Neuron (in vitro differentiated cells): Measurements from ENCODE around the gene RGS7.
"Not testable (repeated sequence)": the region's sequence is repeated elsewhere in the genome, so short reads cannot be mapped to it uniquely, and the experiment has no call there.

Experiments
- H2AFZ ChIP-seq: one replicate; pipeline ENCODE4 v1.6.1; 2013; ENCODE audit warnings: low read depth, mild to moderate bottlenecking, inconsistent platforms, low read length, moderate library complexity
- H3K27me3 ChIP-seq: one replicate; pipeline ENCODE4 v1.6.1; 2013; ENCODE audit warnings: low read length; ENCODE audit not compliant: insufficient read depth
- H3K36me3 ChIP-seq: one replicate; pipeline ENCODE4 v1.6.1; 2013; ENCODE audit warnings: low read length; ENCODE audit not compliant: insufficient read depth
- H3K4me1 ChIP-seq: one replicate; pipeline ENCODE4 v1.6.1; 2013; ENCODE audit warnings: low read length; ENCODE audit not compliant: insufficient read depth
- H3K4me3 ChIP-seq: 2 replicates; pipeline ENCODE4 v1.5.1; 2013; ENCODE audit warnings: mild to moderate bottlenecking, low read length, moderate library complexity
- H3K9me3 ChIP-seq: one replicate; pipeline ENCODE4 v1.6.1; 2013; ENCODE audit warnings: low read length

RGS7 gene

DNA sequence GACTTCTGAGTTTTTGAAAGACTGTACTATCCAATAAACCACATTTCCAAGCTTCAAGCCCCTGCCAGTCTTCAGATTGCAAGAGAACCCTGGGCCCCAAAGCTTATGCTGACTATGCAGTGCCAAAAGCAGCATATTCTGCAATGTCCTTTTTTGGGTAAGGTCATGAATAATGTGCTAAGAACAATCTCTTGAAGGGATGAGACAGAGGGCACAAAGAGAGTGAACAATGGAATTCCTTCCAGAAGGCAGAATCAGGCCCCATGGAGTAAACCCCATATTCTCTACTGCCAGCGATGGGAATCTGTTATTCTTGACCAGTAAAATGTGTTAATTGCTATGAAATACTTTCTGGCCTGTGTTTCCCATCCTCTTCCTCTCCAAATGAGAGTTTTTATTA lies 190.4 kb downstream of the RGS7 start:
- Histone ChIP-seq H2AFZ (no peak overlapping the region), H3K36me3 (no peaks in the 10 kb centered on the region), H3K4me3 (no peak overlapping the region), H3K27me3 (no peaks in the 10 kb centered on the region), H3K9me3 (no peaks in the 10 kb centered on the region), H3K4me1 (no peaks in the 10 kb centered on the region)

- H3K4me3 ChIP-seq, H2AFZ ChIP-seq, H3K36me3 ChIP-seq, H3K4me1 ChIP-seq, H3K27me3 ChIP-seq, H3K9me3 ChIP-seq: not testable (repeated sequence)
Observed at GRCh38 chr1:241165256-241165655, 191.7 kb downstream of the RGS7 start.

DNA sequence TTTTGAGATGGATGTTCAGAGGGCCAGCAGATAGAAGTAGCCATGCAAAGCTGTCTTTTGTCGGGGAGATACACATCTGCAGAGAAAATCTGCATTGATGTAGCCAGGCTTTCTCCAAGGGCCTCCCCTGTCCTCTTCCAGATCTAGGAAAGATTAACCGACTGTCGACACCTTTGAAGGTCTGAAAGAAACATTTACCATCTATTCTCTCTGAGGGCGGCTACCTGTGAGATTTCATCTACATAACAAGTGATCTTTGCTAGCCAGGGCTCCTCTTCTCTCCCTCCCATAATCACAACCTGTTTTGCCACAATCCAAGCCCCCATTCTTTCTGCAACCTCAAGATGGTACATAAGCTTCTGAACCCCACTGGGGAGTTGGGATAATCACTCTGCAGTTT lies 193.6 kb downstream of the RGS7 start:
- H3K4me1 ChIP-seq, result no peaks in the 10 kb centered on the region
- no peak overlapping the region for H3K4me3 ChIP-seq
- no peak overlapping the region for H2AFZ ChIP-seq
- H3K36me3 ChIP-seq, result no peaks in the 10 kb centered on the region
- no peaks in the 10 kb centered on the region for H3K27me3 ChIP-seq
- H3K9me3 ChIP-seq, result no peaks in the 10 kb centered on the region

DNA sequence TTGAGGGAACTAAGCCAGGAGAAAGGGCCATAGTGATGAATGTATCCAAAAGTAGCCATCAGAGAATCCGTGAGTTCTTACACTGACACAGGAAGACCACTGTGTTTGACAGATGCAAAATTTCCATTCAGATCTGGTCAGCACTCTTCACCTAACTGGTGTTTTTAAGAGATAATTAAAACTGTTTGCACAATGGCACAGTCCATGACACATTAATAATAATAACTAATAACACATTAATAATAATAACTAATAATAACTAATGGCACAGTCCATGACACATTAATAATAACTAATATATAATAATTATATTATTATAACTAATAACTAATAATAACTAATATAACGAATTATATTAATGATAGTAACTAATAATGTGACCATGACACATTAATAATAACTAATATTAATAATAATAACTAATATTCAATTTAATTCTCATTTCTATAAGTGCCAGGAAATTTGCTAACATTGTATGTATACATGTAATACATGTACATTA lies 195.8 kb downstream of the RGS7 start:
- Histone ChIP-seq H3K27me3 (no peaks in the 10 kb centered on the region), H3K4me3 (no peak overlapping the region), H2AFZ (no peak overlapping the region), H3K9me3 (no peaks in the 10 kb centered on the region), H3K4me1 (no peaks in the 10 kb centered on the region), H3K36me3 (no peaks in the 10 kb centered on the region)

DNA sequence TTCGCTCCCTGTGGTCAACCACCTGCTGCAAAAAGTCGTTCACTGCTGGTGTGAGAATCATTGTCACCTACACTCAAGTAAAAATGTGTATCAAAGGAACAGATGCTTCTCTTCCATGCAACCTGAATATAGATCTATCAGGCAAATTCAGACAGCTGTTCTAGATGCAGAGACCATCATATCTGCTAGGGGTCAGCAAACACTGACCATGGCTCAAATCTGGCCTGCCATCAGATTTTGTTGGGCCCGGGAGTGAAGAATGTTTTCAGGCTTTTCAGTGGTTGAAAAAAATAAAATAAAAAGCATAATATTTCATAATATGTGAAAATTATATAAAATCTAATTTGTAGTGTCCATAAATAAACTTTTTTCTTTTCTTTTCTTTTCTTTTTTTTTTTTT lies 199.6 kb downstream of the RGS7 start:
- Histone ChIP-seq H3K4me1 (no peaks in the 10 kb centered on the region), H3K4me3 (no peak overlapping the region), H2AFZ (no peak overlapping the region), H3K9me3 (no peaks in the 10 kb centered on the region), H3K36me3 (no peaks in the 10 kb centered on the region), H3K27me3 (no peaks in the 10 kb centered on the region)

GRCh38 chr1:241156231-241156965 lies 200.6 kb downstream of the RGS7 start:
- no peaks in the 10 kb centered on the region for H3K9me3 ChIP-seq
- H3K27me3 ChIP-seq, result no peaks in the 10 kb centered on the region
- H3K4me3 ChIP-seq, result no peak overlapping the region
- H2AFZ ChIP-seq, result no peak overlapping the region
- no peaks in the 10 kb centered on the region for H3K36me3 ChIP-seq
- no peaks in the 10 kb centered on the region for H3K4me1 ChIP-seq

DNA sequence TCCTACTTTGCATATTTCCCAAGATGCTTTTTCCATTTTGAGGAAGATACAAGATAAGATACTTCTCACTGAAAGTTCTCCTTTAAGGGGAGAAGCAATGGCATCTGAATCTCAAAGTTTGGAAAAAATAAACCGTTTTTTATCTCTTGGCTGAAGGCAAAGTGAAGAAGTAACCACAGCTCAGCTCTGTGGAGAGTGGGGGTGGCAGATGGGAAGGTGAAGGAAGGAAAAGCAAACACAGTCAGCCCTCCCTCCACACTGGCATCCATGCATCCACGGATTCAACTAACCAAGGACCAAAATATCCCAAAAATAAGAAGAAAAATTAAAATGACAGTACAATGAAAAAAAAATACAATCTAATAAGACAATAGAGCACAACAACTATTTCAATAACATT lies 211.1 kb downstream of the RGS7 start:
- H3K4me3 ChIP-seq, result no peak overlapping the region
- no peaks in the 10 kb centered on the region for H3K36me3 ChIP-seq
- H2AFZ ChIP-seq, result no peak overlapping the region
- no peaks in the 10 kb centered on the region for H3K4me1 ChIP-seq
- H3K9me3 ChIP-seq, result no peaks in the 10 kb centered on the region
- no peaks in the 10 kb centered on the region for H3K27me3 ChIP-seq

GRCh38 chr1:241143765-241144442 lies 213.1 kb downstream of the RGS7 start:
- Histone ChIP-seq H3K27me3 (no peaks in the 10 kb centered on the region), H3K4me1 (no peaks in the 10 kb centered on the region), H3K4me3 (no peak overlapping the region), H3K9me3 (no peaks in the 10 kb centered on the region), H3K36me3 (no peaks in the 10 kb centered on the region), H2AFZ (no peak overlapping the region)

DNA sequence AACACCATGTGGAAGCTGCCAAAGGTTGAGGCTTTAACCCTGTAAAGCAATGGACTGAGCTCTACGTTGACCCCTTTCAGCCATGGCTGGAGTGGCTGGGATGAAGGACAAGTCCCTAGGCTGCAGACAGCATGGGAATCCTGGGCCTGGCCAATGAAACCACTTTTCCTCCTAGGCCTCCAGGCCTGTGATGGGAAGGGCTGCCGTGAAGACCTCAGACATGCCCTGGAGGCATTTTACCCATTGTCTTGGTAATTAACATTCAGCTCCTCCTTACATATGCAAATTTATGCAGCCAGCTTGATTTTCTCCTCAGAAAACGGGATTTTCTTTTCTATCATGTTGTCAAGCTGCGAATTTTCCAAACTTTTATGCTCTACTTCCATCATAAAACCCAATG lies 214.5 kb downstream of the RGS7 start:
- H3K27me3 ChIP-seq, result no peaks in the 10 kb centered on the region
- H3K4me1 ChIP-seq, result no peaks in the 10 kb centered on the region
- H3K9me3 ChIP-seq, result no peaks in the 10 kb centered on the region
- no peak overlapping the region for H2AFZ ChIP-seq
- no peaks in the 10 kb centered on the region for H3K36me3 ChIP-seq
- no peak overlapping the region for H3K4me3 ChIP-seq

DNA sequence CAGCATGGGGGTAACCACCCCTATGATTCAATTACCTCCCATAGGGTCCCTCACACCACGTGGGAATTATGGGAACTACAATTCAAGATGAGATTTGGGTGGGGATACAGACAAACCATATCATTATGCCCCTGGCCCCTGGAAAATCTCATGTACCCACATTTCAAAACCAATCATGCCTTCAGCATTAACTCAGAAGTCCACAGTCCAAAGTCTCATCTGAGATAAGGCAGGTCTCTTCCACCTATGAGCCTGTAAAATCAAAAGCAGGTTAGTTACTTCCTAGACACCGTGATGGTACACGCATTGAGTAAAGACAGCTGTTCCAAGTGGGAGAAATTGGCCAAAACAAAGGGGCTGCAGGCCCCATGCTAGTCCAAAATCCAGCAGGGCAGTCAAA lies 215.4 kb downstream of the RGS7 start:
- not testable (repeated sequence) for H3K4me3 ChIP-seq

GRCh38 chr1:241140670-241141069 lies 216.3 kb downstream of the RGS7 start:
- Histone ChIP-seq H3K9me3 (no peaks in the 10 kb centered on the region), H3K4me3 (no peak overlapping the region), H3K36me3 (no peaks in the 10 kb centered on the region), H3K27me3 (no peaks in the 10 kb centered on the region), H3K4me1 (no peaks in the 10 kb centered on the region), H2AFZ (no peak overlapping the region)

More for the DNA sequence above, 215.4 kb downstream of the RGS7 start:
- H2AFZ ChIP-seq, H3K4me1 ChIP-seq, H3K9me3 ChIP-seq, H3K27me3 ChIP-seq, H3K36me3 ChIP-seq: not testable (repeated sequence)

DNA sequence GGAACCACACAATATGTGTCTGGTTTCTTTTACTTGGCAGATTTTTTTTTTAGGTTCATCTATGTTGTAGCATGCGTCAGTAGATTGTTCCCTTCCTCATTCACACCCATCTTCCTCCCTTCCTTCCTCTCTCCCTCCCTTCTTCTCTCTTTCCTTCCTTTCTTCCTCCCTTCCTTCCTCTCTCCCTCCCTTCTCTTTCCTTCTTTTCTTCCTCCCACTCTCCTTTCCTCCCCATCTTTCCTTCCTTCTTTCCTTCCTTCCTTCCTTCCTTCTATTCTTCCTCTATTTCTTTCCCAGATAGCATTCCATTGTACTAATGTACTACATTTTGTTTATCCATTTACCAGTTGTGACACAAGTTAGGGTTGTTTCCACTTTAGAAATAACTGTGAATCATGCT lies 218.0 kb downstream of the RGS7 start:
- no peak overlapping the region for H3K4me3 ChIP-seq
- no peaks in the 10 kb centered on the region for H3K9me3 ChIP-seq
- H3K4me1 ChIP-seq, result no peaks in the 10 kb centered on the region
- H2AFZ ChIP-seq, result no peak overlapping the region
- H3K36me3 ChIP-seq, result no peaks in the 10 kb centered on the region
- H3K27me3 ChIP-seq, result no peaks in the 10 kb centered on the region

DNA sequence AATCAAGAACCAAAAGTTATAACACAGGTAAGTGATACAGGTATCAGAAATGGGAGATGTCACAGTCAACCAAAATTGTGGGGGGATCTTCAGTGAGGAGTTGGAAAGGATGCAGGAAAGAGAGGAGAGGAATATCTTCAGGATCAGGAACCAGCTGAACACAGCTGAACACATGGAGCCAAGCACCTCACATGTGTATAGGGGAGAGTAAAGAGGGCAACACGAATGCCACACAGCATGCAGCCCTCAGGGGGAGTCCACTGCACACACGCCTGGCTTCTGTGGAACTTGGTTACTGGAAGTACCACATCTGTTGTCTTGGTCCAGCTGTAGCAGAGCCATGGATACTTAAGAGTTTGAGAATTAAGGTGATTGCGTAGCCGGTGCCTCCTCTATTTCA lies 218.8 kb downstream of the RGS7 start:
- Histone ChIP-seq H3K4me1 (no peaks in the 10 kb centered on the region), H2AFZ (no peak overlapping the region), H3K4me3 (no peak overlapping the region), H3K36me3 (no peaks in the 10 kb centered on the region), H3K9me3 (no peaks in the 10 kb centered on the region), H3K27me3 (no peaks in the 10 kb centered on the region)

GRCh38 chr1:241136389-241136788 lies 220.6 kb downstream of the RGS7 start:
- H3K27me3 ChIP-seq, result no peaks in the 10 kb centered on the region
- H2AFZ ChIP-seq, result no peak overlapping the region
- no peaks in the 10 kb centered on the region for H3K4me1 ChIP-seq
- H3K4me3 ChIP-seq, result no peak overlapping the region
- H3K36me3 ChIP-seq, result no peaks in the 10 kb centered on the region
- H3K9me3 ChIP-seq, result no peaks in the 10 kb centered on the region
